Gastroesophageal sphincter (tissue), 3 donors: ENCODE measurements around the gene SSH3.
"Not testable (repeated sequence)": the region's sequence is repeated elsewhere in the genome, so short reads cannot be mapped to it uniquely, and the experiment has no call there.

Source experiments
- EP300 ChIP-seq: sonication (generic); formaldehyde crosslinking; IDR thresholded peaks from one replicate; pipeline ENCODE4 v1.6.1; 2017; ENCODE audit warnings: antibody characterized with exemption, mild to moderate bottlenecking
- TF ChIP-seq, protein P1 (sequence below), 4 experiments: fragments of 200-600 bp in 2 of 4; fragments of 450-650 bp in 2 of 4; sonication (generic) in 1 of 4; IDR thresholded peaks; one replicate each; pipeline ENCODE4 v1.5.1; 2017 to 2019; ENCODE audit warnings: antibody characterized with exemption in 4 of 4, mild to moderate bottlenecking in 2 of 4, moderate library complexity in 2 of 4

DNA sequence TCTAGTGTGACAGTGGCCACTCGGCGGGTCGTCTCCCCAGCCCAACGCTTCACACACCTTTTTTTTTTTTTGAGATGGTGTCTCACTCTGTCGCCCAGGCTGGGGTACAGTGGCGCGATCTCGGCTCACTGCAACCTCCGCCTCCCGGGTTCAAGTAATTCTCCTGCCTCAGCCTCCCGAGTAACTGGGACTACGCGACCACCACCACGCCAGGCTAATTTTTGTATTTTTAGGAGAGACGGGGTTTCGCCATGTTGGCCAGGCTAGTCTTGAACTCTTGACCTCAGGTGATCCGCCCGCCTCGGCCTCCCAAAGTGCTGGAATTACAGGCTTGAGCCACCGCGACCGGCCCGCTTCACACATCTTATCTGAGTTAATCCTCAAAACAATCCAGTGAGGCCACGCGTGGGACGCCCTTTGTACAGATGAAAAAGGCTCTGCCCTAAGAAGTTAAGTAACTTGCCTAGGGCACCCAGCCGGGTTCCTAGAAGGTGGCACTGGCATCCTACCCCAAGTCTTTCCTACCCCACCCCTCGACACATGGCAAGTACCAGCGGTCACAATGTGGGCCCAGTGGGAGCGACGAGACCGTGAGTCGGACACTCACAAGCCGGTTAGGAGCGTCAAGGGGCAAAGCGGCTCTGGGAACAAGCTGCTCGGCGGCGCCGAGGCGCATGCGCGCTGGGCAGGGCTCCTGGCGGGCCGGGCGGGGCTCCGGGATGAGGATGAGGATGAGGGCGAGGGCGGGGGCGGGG, 42.3 kb upstream of the SSH3 start:
- TF ChIP-seq, protein P1, sequence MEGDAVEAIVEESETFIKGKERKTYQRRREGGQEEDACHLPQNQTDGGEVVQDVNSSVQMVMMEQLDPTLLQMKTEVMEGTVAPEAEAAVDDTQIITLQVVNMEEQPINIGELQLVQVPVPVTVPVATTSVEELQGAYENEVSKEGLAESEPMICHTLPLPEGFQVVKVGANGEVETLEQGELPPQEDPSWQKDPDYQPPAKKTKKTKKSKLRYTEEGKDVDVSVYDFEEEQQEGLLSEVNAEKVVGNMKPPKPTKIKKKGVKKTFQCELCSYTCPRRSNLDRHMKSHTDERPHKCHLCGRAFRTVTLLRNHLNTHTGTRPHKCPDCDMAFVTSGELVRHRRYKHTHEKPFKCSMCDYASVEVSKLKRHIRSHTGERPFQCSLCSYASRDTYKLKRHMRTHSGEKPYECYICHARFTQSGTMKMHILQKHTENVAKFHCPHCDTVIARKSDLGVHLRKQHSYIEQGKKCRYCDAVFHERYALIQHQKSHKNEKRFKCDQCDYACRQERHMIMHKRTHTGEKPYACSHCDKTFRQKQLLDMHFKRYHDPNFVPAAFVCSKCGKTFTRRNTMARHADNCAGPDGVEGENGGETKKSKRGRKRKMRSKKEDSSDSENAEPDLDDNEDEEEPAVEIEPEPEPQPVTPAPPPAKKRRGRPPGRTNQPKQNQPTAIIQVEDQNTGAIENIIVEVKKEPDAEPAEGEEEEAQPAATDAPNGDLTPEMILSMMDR (IDR thresholded peaks at IDR 0.05), result not testable (repeated sequence)
- not testable (repeated sequence) for TF ChIP-seq EP300
